SK-N-SH (cell line): ENCODE results near the gene OR1S2.

Experiments used
- CTCF ChIP-seq: fragments of 200-600 bp; sonication (generic); IDR thresholded peaks from 2 replicates; pipeline ENCODE4 v1.6.1; 2017; ENCODE audit warnings: antibody characterized with exemption, mild to moderate bottlenecking, moderate library complexity
- FOSL2 ChIP-seq: IDR thresholded peaks from 2 replicates; pipeline ENCODE4 v1.4.0; 2012; ENCODE audit warnings: low read depth, mild to moderate bottlenecking, moderate library complexity, borderline replicate concordance
- JUND ChIP-seq: IDR thresholded peaks from 2 replicates; pipeline ENCODE4 v1.4.0; 2012
- MAX ChIP-seq: IDR thresholded peaks from 2 replicates; pipeline ENCODE4 v1.4.0; 2012; ENCODE audit warnings: low read depth
- MXI1 ChIP-seq: IDR thresholded peaks from 2 replicates; pipeline ENCODE4 v1.6.1; 2012; ENCODE audit warnings: mild to moderate bottlenecking, low read depth, low read length, improper control_type of control experiment
- POLR2AphosphoS5 ChIP-seq: IDR thresholded peaks from 2 replicates; pipeline ENCODE4 v1.6.1; 2012; ENCODE audit warnings: low read depth, low read length
- RAD21 ChIP-seq: IDR thresholded peaks from 2 replicates; pipeline ENCODE4 v1.6.1; 2012; ENCODE audit warnings: mild to moderate bottlenecking, low read length
- RCOR1 ChIP-seq: fragments of 150-350 bp; IDR thresholded peaks from 2 replicates; pipeline ENCODE4 v1.6.1; 2017; ENCODE audit warnings: antibody characterized with exemption, low read length
- RFX5 ChIP-seq: IDR thresholded peaks from 2 replicates; pipeline ENCODE4 v1.6.1; 2012; ENCODE audit warnings: mild to moderate bottlenecking, improper control_type of control experiment, low read length
- SMC3 ChIP-seq: IDR thresholded peaks from 2 replicates; pipeline ENCODE4 v1.6.1; 2012; ENCODE audit warnings: low read depth, low read length, improper control_type of control experiment
- TF ChIP-seq, protein P1 (sequence below): IDR thresholded peaks from 2 replicates; pipeline ENCODE4 v1.6.1; 2012; ENCODE audit warnings: mild to moderate bottlenecking, low read depth, low read length, moderate library complexity
- TF ChIP-seq, protein P2 (sequence below): fragments of 150-350 bp; IDR thresholded peaks from 2 replicates; pipeline ENCODE4 v1.6.1; 2017; ENCODE audit warnings: antibody characterized with exemption, low read length, low read depth, borderline replicate concordance

DNA sequence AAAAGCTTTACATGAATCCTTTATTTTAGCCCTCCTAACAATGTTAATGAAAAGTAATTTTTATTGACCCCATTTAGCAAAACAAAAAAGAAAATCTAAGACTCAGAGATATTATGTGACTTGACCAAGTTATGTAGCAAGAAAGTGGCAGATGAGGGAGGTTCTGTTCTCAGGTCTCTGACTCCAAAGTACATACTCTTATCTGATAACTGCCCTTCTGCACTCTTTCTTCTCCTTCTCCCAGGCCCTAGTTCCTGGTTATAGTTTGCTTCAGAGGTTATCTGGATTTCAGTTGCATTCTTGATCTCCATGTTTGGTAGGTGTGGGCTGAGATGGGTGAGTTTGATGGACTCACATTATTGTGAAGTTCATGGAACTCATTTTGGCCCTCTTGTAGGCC is 10.6 kb downstream of the OR1S2 start:
- TF ChIP-seq, protein P1, sequence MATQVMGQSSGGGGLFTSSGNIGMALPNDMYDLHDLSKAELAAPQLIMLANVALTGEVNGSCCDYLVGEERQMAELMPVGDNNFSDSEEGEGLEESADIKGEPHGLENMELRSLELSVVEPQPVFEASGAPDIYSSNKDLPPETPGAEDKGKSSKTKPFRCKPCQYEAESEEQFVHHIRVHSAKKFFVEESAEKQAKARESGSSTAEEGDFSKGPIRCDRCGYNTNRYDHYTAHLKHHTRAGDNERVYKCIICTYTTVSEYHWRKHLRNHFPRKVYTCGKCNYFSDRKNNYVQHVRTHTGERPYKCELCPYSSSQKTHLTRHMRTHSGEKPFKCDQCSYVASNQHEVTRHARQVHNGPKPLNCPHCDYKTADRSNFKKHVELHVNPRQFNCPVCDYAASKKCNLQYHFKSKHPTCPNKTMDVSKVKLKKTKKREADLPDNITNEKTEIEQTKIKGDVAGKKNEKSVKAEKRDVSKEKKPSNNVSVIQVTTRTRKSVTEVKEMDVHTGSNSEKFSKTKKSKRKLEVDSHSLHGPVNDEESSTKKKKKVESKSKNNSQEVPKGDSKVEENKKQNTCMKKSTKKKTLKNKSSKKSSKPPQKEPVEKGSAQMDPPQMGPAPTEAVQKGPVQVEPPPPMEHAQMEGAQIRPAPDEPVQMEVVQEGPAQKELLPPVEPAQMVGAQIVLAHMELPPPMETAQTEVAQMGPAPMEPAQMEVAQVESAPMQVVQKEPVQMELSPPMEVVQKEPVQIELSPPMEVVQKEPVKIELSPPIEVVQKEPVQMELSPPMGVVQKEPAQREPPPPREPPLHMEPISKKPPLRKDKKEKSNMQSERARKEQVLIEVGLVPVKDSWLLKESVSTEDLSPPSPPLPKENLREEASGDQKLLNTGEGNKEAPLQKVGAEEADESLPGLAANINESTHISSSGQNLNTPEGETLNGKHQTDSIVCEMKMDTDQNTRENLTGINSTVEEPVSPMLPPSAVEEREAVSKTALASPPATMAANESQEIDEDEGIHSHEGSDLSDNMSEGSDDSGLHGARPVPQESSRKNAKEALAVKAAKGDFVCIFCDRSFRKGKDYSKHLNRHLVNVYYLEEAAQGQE = no peak
- TF ChIP-seq CTCF (no peak), POLR2AphosphoS5 (no peak), FOSL2 (no peak), SMC3 (no peak), RFX5 (no peak), MAX (no peak), RAD21 (no peak), MXI1 (no peak), JUND (no peak), RCOR1 (no peak)
- TF ChIP-seq, protein P2, sequence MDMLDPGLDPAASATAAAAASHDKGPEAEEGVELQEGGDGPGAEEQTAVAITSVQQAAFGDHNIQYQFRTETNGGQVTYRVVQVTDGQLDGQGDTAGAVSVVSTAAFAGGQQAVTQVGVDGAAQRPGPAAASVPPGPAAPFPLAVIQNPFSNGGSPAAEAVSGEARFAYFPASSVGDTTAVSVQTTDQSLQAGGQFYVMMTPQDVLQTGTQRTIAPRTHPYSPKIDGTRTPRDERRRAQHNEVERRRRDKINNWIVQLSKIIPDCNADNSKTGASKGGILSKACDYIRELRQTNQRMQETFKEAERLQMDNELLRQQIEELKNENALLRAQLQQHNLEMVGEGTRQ = no peak
